GM19328 (cell line): ENCODE measurements around the gene PPP4R1.

ENCODE experiments used
- ATAC-seq: cut with Tn5 transposase; IDR thresholded peaks from one replicate; pipeline ENCODE4 v1.9.1; 2021; ENCODE audit warnings: mild to moderate bottlenecking, moderate library complexity; ENCODE audit not compliant: unreplicated experiment

Gene PPP4R1

DNA sequence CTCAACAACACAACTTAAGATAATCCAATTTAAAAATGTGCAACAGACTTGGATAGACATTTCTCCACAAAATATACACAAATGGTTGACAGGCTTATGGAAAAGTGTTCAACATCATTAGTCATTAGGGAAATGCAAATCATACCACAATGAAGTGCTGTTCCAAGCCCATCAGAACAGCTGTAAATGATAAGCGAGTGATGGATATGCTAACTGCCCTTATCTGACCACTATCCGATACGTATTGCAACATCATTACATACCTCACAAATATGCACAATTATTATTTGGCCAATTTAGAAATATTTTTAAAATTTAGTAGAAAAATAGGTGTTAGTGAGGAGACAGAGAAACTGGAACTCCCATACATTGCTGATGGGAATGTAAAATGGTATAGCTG is 62.2 kb downstream of the PPP4R1 start:
- ATAC-seq = no peak

DNA sequence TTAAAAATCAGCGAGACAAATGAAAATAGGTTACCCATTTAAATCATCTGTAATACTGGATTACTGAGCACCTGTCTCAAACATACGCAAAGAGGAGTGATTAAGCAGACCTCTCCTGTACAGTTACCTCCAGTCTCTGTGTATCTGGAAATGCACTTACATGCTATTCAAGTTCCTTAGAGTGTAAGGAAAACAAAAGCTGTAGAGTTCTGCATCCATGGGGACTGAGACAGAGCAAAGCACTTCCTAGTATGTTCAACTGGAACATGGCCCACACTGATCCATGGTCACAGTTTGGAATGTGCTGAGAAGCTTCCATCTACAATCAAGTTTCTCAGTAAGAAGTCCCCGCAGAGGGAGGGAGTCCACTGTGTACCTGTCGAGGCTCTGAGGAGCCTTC is 63.9 kb downstream of the PPP4R1 start:
- ATAC-seq = no peak

DNA sequence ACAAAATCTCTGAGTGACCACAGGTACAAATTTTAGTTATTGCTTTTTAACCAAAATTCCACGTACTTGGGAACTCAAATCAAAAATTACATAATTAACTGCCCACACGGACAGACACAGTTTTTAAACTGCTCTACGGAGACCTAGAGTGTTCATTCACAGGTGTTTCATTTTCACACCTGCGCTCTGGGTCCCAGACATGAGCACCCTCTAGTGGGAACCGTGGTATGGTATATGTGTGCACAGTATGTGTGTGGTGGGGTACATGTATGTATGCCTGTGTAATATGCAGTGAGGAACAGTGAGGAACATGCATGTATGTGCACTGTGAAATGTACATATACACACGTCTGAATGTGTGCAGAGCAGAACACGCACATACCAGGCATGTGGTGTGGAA is 65.0 kb downstream of the PPP4R1 start:
- ATAC-seq = no peak

DNA sequence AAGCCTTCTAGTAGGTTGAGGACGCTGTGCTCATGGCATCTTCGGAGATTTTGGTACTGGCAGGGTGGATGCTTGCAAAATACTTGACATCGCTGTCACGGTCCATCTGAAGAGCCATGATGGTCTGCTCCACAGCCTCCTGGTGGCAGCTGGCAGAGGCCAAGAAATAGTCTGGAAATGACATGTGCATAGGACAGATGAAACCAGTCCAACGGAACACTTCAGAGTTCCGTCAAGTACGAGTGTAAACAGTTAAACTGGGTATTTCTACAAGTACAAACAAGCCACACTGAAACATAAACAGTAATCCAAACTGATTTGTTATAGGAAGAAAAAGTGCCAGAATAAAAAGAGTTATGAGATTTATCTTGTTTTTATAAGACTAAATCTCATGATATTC is 66.6 kb downstream of the PPP4R1 start:
- no peak for ATAC-seq

DNA sequence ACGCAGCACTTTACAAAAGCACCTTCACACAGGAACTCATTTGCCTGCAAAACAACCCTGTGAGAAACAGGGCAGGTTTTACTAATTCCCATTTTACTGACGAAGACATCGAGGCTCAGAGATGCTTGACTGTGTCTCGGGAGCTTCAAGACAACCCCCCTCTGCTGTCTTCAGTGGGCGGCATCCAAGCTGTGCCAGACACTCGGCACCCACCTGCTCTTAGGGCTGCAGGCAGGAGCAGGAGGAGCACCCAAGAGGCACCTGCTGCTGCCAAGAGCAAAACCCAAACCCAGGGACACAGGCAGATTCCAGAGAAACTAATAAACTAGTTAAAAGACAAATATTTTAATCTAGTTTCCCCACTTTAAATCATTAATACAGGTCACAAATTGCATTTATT is 67.9 kb downstream of the PPP4R1 start:
- no peak for ATAC-seq

DNA sequence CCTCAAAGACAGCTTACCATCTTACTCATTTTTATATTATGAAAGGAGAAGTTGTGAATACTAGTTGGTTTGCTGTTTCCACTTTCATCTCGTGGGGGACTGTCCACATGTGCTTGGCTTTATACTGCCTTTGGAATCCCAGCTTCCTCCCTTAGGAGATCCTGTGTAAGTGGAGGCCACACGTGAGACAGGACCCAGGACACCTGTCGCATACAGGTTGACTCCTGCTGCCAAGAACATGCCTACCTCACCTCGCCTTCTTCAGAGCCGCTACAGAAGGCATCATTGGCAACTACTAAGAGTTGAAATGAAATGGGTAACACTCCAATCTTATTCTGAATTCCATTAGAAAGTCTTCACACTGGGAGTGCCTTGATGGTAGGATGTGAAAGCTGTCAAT is 69.3 kb downstream of the PPP4R1 start:
- no peak for ATAC-seq

DNA sequence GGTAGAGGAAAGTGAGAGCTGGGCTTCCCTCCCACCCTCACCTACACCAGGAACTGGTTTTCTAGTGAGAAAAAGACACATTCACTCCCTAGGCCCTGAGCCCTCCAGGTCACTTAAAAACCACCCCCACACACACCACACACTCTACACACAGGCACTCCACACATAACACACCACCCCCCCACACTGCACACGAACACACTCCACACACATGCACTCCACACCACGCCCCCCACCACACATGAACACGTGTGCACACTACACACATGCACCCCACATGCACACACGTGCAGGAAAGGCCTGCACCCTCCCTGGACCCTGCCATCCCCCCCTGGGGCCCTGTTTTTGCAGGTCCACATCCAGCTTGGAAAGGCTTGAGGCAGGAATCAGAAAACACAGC is 71.4 kb downstream of the PPP4R1 start:
- ATAC-seq = no peak

DNA sequence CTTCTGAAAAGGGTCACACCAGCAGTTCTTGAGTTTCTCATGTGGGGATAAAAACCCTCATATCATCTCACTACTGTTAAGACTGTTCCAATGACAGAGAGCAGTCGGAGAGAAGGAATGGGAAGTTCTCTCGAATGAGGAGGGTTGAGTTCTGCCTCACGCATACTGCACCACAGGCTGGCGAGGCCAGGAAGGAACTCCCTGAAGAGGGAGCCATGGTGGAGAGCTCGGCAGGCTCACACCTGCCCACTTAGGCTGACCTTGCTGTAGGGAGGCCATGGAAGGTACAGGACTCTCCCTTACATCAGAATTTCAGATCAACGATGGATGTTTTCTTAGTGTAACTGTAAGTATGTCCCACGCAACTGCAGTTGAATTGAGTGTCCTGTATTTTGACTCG is 74.4 kb downstream of the PPP4R1 start:
- no peak for ATAC-seq

DNA sequence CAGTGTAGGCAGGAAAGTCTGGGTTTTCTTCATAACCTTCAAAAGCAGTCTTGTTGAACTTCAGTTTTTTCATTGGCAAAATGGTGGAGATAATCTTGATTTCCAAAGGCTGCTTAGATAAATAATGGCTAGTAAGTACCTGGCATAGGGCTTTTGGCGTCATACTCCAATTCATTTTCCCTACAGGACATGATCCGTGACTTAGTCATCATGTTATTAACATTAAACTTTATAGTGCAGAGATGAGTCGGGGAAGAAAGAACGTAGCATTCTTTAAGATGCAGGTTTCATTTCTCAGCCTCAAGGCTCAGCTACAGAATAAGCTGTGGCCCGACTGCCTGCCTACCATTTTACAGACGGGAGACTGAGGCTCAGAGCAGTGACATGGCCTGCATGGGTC is 75.1 kb downstream of the PPP4R1 start:
- ATAC-seq = no peak

DNA sequence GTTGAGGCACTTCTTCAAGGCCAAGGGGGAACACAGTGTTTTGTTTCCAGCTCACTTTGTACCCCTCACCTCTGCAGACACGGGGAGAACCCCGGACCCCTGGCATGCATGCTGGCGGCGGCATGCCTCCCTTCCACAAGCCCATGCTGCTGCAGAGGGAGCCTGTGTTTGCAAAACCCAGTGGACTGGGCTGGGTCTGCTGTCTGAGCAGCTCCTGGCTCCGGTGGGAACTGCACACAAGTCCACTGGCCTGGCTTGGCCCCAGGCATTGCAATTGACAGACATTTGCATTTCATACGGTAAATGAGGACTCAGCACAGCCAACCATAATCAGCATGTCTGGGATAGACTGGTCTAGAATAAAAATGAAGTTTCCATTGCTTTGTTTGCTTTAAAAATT is 76.7 kb downstream of the PPP4R1 start:
- ATAC-seq = no peak

DNA sequence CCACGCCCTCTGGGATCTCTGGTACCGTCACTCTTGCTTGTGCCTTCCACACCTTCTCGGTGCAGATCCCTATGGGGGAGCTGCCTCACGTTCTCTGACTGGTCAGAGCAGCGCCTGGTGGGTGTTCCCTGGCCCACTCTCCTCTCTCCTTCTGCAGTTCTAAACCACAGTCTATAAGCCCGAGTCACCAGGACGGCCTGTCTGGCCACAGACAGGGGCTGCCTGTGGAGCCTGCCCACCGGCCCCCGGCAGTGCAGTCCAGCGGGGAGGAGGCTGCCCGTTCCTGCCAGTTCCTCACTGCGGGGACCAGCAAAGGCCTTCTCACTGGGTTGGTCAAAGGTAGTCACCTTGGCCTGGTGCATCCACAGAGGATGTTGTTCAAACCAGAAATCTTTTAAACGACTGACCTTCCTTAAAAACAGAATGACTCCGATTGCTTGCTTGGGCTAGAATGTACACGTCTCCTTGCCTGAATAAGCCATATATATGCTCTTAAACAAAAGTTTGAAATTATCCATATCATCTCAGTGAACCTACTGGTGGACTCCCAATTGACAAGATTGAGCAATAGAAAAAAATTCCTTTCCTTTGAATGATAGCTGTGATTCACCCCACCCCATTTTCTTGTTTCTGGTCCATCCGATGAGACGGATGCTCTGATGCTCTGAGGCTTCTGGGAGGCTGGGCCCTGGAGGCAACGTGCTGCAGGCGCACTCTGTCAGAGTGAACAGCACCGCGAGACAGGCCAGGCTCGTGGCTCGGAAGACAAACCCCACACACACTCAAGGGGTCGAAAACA is 77.8 kb downstream of the PPP4R1 start:
- ATAC-seq = no peak

DNA sequence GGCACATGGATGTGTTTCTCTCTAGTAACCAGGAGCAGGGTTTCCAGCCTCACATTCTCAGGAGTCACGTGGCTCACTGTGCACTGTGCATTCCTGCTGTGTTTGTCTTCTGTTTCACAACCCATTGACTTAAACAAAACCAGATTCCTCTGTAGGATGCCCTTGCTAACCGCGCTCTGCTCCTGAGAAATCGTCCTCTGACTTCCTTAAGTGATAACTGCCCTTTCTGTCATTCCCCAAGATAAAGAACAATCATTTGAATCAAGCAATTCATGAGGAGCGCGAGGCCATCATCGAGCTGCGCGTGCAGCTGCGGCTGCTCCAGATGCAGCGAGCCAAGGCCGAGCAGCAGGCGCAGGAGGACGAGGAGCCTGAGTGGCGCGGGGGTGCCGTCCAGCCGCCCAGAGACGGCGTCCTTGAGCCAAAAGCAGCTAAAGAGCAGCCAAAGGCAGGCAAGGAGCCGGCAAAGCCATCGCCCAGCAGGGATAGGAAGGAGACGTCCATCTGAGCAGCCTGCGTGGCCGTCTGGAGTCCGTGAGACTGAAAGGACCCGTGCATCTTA is 78.8 kb downstream of the PPP4R1 start:
- no peak for ATAC-seq

DNA sequence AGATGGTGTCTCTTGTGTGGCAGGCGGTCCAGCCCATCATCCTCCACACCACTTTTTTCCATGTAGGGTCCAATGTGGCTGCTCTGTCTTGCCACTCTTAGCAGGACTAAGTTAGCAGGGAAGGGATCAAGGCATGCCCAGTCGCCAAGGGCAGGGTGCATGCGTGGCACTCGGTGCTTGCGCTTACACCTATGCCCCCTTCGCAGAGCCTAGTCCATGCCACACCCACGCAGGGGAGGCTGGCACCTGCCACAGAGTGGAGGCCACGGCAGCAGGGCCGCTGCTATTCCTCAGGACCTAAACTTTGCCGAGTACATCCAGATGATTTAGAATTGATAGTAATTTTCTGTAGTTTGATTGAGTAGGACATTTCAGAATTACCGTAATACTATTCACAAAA is 79.5 kb downstream of the PPP4R1 start:
- no peak for ATAC-seq

DNA sequence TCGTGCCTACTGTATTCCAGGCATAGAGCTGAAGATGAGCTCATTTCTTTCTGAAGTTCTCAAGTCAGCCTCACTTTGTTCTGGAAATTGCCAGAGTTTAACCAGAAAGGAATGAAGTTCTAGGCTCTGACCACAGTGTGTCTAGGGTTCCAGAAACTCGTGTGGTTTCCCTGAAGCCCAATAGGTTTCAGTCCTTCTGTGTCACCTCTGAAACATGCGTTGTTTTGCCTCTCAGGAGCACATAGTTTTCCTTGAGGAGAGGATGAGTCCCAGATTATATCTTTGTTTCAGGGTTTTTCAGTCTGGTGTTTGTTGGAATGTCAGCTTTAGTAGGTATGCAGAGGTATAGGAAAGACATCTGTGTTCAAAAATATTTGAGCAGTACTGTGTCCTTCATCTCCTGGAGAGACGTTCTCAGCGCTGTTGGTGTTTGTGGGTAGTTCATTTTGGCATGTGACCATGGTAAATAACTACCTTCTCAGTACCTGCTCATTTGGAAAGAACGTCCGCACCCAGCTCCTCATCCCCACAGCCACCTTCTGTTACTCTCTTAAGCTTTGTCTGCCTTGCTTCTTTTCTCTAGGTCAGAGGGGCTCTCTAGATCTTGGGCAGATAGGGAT is 82.5 kb downstream of the PPP4R1 start:
- no peak for ATAC-seq

DNA sequence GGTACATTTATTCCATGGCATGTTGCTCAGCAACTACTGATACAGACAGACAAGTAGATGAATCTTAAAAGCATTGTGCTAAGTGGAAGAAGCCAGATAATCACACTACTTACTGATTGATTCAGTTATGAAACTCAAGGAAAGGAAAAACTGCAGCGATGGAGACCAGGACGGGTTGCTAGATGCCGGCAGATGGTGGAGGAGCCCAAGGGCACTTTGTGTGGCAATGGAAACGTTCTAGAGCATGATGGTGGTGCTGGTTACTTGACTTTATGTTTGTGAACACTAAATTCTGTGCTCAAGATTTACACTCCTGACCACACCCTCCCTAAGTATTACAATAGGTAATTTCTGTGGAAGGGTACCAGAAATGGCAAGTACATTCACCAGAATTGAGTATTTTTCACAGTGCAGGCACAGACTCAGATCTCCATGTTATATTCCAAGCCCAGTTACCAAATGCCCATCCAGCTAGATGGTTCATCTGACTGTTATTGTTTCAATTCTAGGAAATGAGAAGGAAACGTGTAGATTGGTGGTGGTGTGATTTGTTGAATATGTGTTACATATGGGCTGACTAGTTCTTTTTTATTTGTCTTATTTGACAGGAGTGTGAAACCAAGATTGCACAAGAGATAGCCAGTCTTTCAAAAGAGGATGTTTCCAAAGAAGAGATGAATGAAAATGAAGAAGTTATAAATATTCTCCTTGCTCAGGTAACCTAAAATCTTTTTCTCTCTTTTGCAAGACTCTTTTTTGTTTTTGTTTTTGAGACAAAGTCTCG is 83.9 kb downstream of the PPP4R1 start:
- no peak for ATAC-seq

DNA sequence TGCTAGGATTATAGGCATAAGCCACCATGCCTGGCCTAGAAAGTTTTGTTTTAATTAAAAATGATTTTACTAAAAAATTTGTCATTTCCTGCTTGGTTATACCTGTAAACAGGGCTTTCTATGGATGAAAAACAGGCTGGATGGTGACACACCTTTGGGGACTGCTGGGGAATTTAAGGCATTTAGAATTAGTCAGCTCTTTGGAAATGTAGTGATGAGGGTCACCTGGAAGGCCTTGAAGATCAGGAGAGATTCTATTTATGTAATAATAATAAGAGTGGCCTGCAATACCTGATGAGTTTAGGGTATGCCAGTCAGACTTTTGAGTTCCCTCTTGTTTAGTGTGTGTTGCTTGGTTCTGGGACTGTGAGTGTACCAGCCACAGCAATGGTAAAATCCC is 87.9 kb downstream of the PPP4R1 start:
- no peak for ATAC-seq

DNA sequence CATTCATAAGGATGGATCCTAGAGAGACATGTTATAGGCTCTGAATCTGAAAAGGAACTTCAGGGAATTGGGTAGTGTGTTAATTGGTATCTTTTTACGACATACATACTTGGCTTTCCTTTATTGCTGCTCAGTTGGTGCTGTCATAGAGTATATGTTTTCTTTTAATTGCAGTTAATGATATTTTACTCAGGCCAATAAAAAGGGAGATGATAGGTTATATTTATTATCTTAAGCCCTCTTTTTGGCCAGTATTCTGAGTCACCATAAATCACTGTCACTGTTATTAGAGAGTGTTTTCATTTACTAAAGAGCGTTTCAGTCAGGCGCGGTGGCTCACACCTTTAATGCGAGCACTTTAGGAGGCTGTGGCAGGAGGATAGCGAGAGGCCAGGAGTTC is 91.4 kb downstream of the PPP4R1 start:
- no peak for ATAC-seq

DNA sequence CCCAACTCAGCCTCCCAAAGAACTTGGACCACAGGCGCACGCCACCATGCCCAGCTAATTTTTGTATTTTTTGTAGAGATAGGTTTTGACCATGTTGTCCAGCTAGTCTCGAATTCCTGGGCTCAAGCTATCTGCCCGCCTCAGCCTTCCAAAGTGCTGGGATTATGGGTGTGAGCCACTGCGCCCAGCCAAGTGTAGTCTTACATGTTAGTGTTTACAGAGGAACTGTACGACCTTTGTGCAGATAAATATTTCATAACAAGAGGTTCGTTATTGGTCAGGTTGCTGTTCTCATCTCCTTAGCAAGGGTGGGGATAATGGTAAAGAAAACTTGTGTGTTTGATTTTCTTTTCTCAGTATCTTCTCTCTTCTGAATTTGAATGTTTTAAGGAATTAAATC is 92.6 kb downstream of the PPP4R1 start:
- ATAC-seq = no peak

DNA sequence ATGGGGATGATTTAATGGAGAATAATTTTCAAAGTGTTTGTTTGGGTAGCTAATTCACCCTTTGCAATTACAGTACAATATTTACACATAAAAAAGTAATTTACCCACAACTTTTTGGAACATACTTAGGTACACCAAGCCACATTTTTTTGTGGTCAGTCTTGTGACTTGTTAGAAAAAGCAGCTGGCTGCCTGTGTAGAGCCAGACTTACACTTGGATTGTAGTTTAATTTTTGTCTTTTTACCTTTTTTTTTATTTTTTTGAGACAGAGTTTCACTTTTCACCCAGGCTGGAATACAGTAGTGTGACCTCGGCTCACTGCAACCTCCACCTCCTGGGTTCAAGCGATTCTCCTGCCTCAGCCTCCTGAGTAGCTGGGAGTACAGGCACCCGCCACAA is 93.7 kb downstream of the PPP4R1 start:
- ATAC-seq = no peak

DNA sequence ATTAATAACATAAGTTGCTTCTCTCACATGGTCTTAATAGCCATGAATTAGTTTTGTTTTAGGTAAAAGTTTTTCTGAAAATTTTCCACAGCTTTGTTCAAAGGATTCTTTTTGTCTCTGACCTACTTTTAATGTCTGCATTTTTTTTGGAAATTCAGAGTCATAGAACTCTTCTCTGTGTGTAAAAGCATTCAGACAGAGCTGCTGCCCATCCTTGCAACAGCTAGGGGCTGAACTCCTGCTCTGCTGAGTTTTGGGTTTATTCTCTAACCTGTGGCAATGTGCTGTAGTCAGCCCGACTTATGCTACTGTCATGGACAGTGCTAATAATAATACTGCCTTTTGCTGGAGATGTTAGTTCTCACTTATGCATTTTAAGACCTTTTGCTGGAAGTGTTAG is 95.0 kb downstream of the PPP4R1 start:
- ATAC-seq = no peak

DNA sequence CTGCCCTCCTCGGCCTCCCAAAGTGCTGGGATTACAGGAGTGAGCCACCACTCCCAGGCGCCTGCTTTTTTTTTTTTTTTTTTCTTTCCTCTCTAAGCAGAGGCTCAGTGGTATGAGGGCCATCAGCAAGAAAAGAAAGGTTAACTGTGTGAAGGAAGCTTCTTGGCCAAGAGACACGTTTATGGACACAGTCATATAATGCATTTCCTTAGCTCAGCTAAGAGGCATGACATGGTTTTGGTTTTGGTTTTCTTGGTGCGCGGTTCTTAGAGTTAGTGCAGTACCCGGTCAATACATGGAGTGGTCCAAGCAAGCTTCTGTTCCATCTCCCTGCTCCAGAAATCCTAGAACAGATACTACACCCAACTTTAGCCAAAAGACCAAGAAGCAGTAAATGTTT is 96.5 kb downstream of the PPP4R1 start:
- ATAC-seq = no peak
